Smooth muscle cell (in vitro differentiated cells): ENCODE data around the gene NPTX1. TPM values are rescaled to one million over a fixed set of nuclear protein-coding genes. Genes with fewer than 3 reads are reported as not detected.

Experiments
- DNase-seq: peaks from one replicate; lab custom pipeline; 2025; ENCODE audit not compliant: unreplicated experiment; lab: John Stamatoyannopoulos, UW
- H2AFZ ChIP-seq: fragments of 200-600 bp; sonication (generic); 2 replicates; pipeline ENCODE4 v1.6.0; 2016; ENCODE audit warnings: antibody characterized with exemption, low read depth, mild to moderate bottlenecking
- H3F3A ChIP-seq: fragments of 200-600 bp; sonication (generic); 2 replicates; pipeline ENCODE4 v1.6.0; 2017; ENCODE audit warnings: antibody characterized with exemption, low read depth
- H3K27ac ChIP-seq: fragments of 200-600 bp; sonication (generic); 2 replicates; pipeline ENCODE4 v1.5.1; 2016; ENCODE audit warnings: low read depth, mild to moderate bottlenecking
- H3K27me3 ChIP-seq: fragments of 200-600 bp; sonication (generic); 2 replicates; pipeline ENCODE4 v1.6.1; 2016; ENCODE audit warnings: low read depth, mild to moderate bottlenecking
- H3K36me3 ChIP-seq: fragments of 200-600 bp; sonication (generic); 2 replicates; pipeline ENCODE4 v1.5.1; 2016; ENCODE audit warnings: low read depth
- H3K4me1 ChIP-seq: fragments of 200-600 bp; sonication (generic); 2 replicates; pipeline ENCODE4 v1.5.1; 2016; ENCODE audit warnings: low read depth
- H3K4me2 ChIP-seq: fragments of 200-600 bp; sonication (generic); 2 replicates; pipeline ENCODE4 v1.6.0; 2016; ENCODE audit warnings: mild to moderate bottlenecking
- H3K4me3 ChIP-seq: fragments of 200-600 bp; sonication (generic); 2 replicates; pipeline ENCODE4 v1.5.1; 2016; ENCODE audit warnings: mild to moderate bottlenecking
- H3K79me2 ChIP-seq: fragments of 200-600 bp; sonication (generic); 2 replicates; pipeline ENCODE4 v1.6.0; 2016; ENCODE audit warnings: low read depth, mild to moderate bottlenecking
- H3K9ac ChIP-seq: fragments of 200-600 bp; sonication (generic); 2 replicates; pipeline ENCODE4 v1.6.0; 2016; ENCODE audit warnings: low read depth
- H3K9me3 ChIP-seq: fragments of 200-600 bp; sonication (generic); replicated peaks from 2 replicates; pipeline ENCODE4 v1.5.1; 2016; ENCODE audit warnings: low read depth
- H4K20me1 ChIP-seq: fragments of 200-600 bp; sonication (generic); 2 replicates; pipeline ENCODE4 v1.6.0; 2016; ENCODE audit warnings: low read depth
- CTCF ChIP-seq: fragments of 200-600 bp; sonication (generic); IDR thresholded peaks from 2 replicates; pipeline ENCODE4 v1.5.1; 2017; ENCODE audit warnings: borderline replicate concordance, mild to moderate bottlenecking, antibody characterized with exemption; ENCODE audit not compliant: insufficient read depth, poor library complexity, severe bottlenecking
- WGBS: methylation state at CpG from one replicate; pipeline ENCODE4 v1.1.7; 2016; ENCODE audit warnings: low lambda C conversion rate; 5-methylcytosine and 5-hydroxymethylcytosine counted together
- microRNA-seq: library from miRNA; unstranded; fragments of <30 nt; microRNA quantifications from one replicate; pipeline ENCODE4, GENCODE V29; 2016; ENCODE audit warnings: borderline number of aligned reads
- polyA plus RNA-seq: library from polyadenylated mRNA; unstranded; fragments of >200 nt; fragmentation: Nextera tagmentation; extraction: Ambion mirVana; gene quantifications from 2 replicates; pipeline ENCODE4 v1.2.1, GENCODE V29; 2016
- small RNA-seq: library from RNA; depleted of rRNA; stranded (forward); fragments of <200 nt; gene quantifications from one replicate; pipeline ENCODE3, GENCODE V24; 2014
- total RNA-seq: library from RNA; depleted of rRNA; stranded (reverse); fragments of >200 nt; gene quantifications from 2 replicates; pipeline ENCODE4 v1.2.3, GENCODE V29; 2014

The NPTX1 gene
- total and polyA plus RNA-seq, 2 experiments from 2014 or later: 1.8 to 5.9 TPM

- no peak for DNase-seq
- peaks cover 8% of the 10 kb centered on the region for H3K79me2 ChIP-seq
- H3K4me1 ChIP-seq: no peaks in the 10 kb centered on the region
- peaks cover 53% of the 10 kb centered on the region for H4K20me1 ChIP-seq
- no peaks in the 10 kb centered on the region for H3K27me3 ChIP-seq
- H3K4me3 ChIP-seq: no peak overlapping the region
- no peaks in the 10 kb centered on the region for H3K36me3 ChIP-seq
- TF ChIP-seq CTCF: no peak
- H3K27ac ChIP-seq: no peak overlapping the region
- H2AFZ ChIP-seq: no peak overlapping the region
- 84% methylated on average over 20 of the region's 20 CpGs for WGBS
- H3F3A ChIP-seq: no peaks in the 10 kb centered on the region
- H3K9me3 ChIP-seq: no peaks in the 10 kb centered on the region
- H3K4me2 ChIP-seq: no peak overlapping the region
- no peak overlapping the region for H3K9ac ChIP-seq
Observed at GRCh38 chr17:80421381-80422090, 54.9 kb downstream of the NPTX1 start.

GRCh38 chr17:80419255-80419654 lies 57.2 kb downstream of the NPTX1 start:
- Histone ChIP-seq H3K9ac (no peak overlapping the region), H3K4me1 (no peaks in the 10 kb centered on the region), H3K9me3 (no peaks in the 10 kb centered on the region), H3F3A (no peaks in the 10 kb centered on the region), H3K27me3 (no peaks in the 10 kb centered on the region), H2AFZ (no peak overlapping the region), H3K36me3 (no peaks in the 10 kb centered on the region), H3K4me3 (no peak overlapping the region), H3K4me2 (no peak overlapping the region), H3K79me2 (peaks cover 19% of the 10 kb centered on the region), H3K27ac (no peak overlapping the region), H4K20me1 (peaks cover 56% of the 10 kb centered on the region)
- TF ChIP-seq CTCF: no peak
- DNase-seq: no peak
- WGBS: 95% methylated on average over 11 of the region's 11 CpGs

GRCh38 chr17:80418589-80418988 lies 57.8 kb downstream of the NPTX1 start:
- DNase-seq: no peak
- 95% methylated on average over 11 of the region's 11 CpGs for WGBS
- Histone ChIP-seq H3F3A (no peaks in the 10 kb centered on the region), H3K27ac (no peak overlapping the region), H4K20me1 (peaks cover 56% of the 10 kb centered on the region), H3K4me2 (no peak overlapping the region), H3K27me3 (peaks cover 2% of the 10 kb centered on the region), H3K4me1 (no peaks in the 10 kb centered on the region), H3K9ac (no peak overlapping the region), H3K4me3 (no peak overlapping the region), H3K36me3 (no peaks in the 10 kb centered on the region), H3K79me2 (peaks cover 19% of the 10 kb centered on the region), H2AFZ (no peak overlapping the region), H3K9me3 (no peaks in the 10 kb centered on the region)
- TF ChIP-seq CTCF: no peak

Small RNA genes lying within 50 kb of the gene (microRNA-seq; reads per million reads assigned to microRNA genes)
- not detected for gene MIR4730

Small RNA genes lying within 50 kb of the gene (small RNA-seq; reads per million reads assigned to genes)
- gene AC120024.2: not detected
- gene AC120024.3: not detected
- 0.21 reads per million for gene MIR4730

Other genes with a start within 250 kb of the NPTX1 start
- 41.9 and 43.0 TPM in 2 replicates for gene RNF213, start 215.8 kb downstream of the NPTX1 start, total RNA-seq
- 12.8 and 21.4 TPM in 2 replicates for gene RNF213, start 215.8 kb downstream of the NPTX1 start, polyA plus RNA-seq
- gene ENDOV, start 61.4 kb downstream of the NPTX1 start, total RNA-seq: 22.2 and 31.6 TPM in 2 replicates
- 59.7 and 61.7 TPM in 2 replicates for gene ENDOV, start 61.4 kb downstream of the NPTX1 start, polyA plus RNA-seq
- gene RPTOR, start 68.2 kb upstream of the NPTX1 start, total RNA-seq: 12.1 and 12.2 TPM in 2 replicates
- 10.6 and 11.3 TPM in 2 replicates for gene RPTOR, start 68.2 kb upstream of the NPTX1 start, polyA plus RNA-seq